HPDE6-E6E7 (cell line): Measurements from ENCODE around the gene MRPS18C.
"Not testable (repeated sequence)": the region's sequence is repeated elsewhere in the genome, so short reads cannot be mapped to it uniquely, and the experiment has no call there.

Source experiments
- DNase-seq: peaks from one replicate; pipeline ENCODE4 v3.0.0; 2011; ENCODE audit warnings: missing footprints; ENCODE audit errors: extremely low spot score

The MRPS18C gene

GRCh38 chr4:83498187-83498586 lies 42.3 kb downstream of the MRPS18C start:
- no peak for DNase-seq

GRCh38 chr4:83501671-83502070 lies 45.8 kb downstream of the MRPS18C start:
- not testable (repeated sequence) for DNase-seq

GRCh38 chr4:83503974-83504373 lies 48.1 kb downstream of the MRPS18C start:
- DNase-seq: no peak

- no peak for DNase-seq
Measured at GRCh38 chr4:83504503-83504902, 48.6 kb downstream of the MRPS18C start.

GRCh38 chr4:83504996-83505395 lies 49.1 kb downstream of the MRPS18C start:
- no peak for DNase-seq

- DNase-seq: not testable (repeated sequence)
Measured at GRCh38 chr4:83509156-83509585, 53.3 kb downstream of the MRPS18C start.

GRCh38 chr4:83510442-83510841 lies 54.6 kb downstream of the MRPS18C start:
- no peak for DNase-seq
